ENCODE measurements around the gene KRT2.

DNA sequence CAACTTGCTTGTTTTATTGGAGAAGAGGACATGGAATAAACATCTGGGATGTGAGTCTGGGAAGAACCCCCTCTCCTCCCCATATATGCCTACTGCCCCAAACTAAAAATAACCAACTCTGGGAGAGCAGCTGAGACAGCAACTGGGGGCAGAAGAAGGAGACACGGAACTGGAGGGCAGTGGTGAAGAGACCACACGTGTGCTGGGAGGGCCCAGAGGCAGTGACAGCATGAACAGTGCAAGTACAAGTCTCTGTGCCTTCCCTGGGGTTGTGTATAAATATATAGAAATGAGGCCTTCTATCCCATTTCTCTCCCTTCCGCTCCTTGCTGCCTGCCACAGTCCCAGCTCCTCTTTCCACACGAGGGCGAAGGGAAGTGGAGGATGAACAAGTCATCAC is 29.7 kb downstream of the KRT2 start:
- TF ChIP-seq SMC3 (IDR thresholded peaks at IDR 0.05; ENCODE audit: low read depth, low read length) (no peak), MAFK (IDR thresholded peaks at IDR 0.05; ENCODE audit: low read depth, low read length) (no peak), POLR2A (IDR thresholded peaks at IDR 0.05; ENCODE audit: low read depth, low read length) (no peak), RAD21 (IDR thresholded peaks at IDR 0.05; ENCODE audit: low read length) (no peak), RFX5 (IDR thresholded peaks at IDR 0.05; ENCODE audit: low read depth, low read length) (no peak), NFE2L2 (IDR thresholded peaks at IDR 0.05; ENCODE audit: low read depth, low read length) (no peak), BHLHE40 (IDR thresholded peaks at IDR 0.05; ENCODE audit: low read depth, low read length) (no peak), MXI1 (IDR thresholded peaks at IDR 0.05; ENCODE audit: borderline replicate concordance, low read depth, low read length) (no peak), RCOR1 (IDR thresholded peaks at IDR 0.05; ENCODE audit: insufficient replicate concordance, low read length) (no peak), USF2 (IDR thresholded peaks at IDR 0.05; ENCODE audit: low read depth, low read length) (no peak)
- TF ChIP-seq, protein P1, sequence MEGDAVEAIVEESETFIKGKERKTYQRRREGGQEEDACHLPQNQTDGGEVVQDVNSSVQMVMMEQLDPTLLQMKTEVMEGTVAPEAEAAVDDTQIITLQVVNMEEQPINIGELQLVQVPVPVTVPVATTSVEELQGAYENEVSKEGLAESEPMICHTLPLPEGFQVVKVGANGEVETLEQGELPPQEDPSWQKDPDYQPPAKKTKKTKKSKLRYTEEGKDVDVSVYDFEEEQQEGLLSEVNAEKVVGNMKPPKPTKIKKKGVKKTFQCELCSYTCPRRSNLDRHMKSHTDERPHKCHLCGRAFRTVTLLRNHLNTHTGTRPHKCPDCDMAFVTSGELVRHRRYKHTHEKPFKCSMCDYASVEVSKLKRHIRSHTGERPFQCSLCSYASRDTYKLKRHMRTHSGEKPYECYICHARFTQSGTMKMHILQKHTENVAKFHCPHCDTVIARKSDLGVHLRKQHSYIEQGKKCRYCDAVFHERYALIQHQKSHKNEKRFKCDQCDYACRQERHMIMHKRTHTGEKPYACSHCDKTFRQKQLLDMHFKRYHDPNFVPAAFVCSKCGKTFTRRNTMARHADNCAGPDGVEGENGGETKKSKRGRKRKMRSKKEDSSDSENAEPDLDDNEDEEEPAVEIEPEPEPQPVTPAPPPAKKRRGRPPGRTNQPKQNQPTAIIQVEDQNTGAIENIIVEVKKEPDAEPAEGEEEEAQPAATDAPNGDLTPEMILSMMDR (conservative IDR thresholded peaks at IDR 0.05; ENCODE audit: low read depth, low read length): no peak
- TF ChIP-seq, protein P2, sequence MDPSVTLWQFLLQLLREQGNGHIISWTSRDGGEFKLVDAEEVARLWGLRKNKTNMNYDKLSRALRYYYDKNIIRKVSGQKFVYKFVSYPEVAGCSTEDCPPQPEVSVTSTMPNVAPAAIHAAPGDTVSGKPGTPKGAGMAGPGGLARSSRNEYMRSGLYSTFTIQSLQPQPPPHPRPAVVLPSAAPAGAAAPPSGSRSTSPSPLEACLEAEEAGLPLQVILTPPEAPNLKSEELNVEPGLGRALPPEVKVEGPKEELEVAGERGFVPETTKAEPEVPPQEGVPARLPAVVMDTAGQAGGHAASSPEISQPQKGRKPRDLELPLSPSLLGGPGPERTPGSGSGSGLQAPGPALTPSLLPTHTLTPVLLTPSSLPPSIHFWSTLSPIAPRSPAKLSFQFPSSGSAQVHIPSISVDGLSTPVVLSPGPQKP (IDR thresholded peaks at IDR 0.05; ENCODE audit: borderline replicate concordance, low read depth, low read length): no peak

Measured in IMR-90 (cell line).